ENCODE results near the gene CACNG4. TPM values are rescaled to one million over a fixed set of nuclear protein-coding genes. Genes with fewer than 3 reads are reported as not detected.
"Not testable (repeated sequence)": the region's sequence is repeated elsewhere in the genome, so short reads cannot be mapped to it uniquely, and the experiment has no call there.

CACNG4 gene
- polyA plus RNA-seq, 1 experiment = 0.25 TPM

GRCh38 chr17:67032985-67033384 lies 68.5 kb downstream of the CACNG4 start:
- no peak for TF ChIP-seq CTCF (IDR thresholded peaks at IDR 0.05; ENCODE audit: low read depth, low read length)
- POLR2A ChIA-PET = no interaction called here
- no peak for DNase-seq (ENCODE audit: low read depth, low spot score)
- Histone ChIP-seq H3K27ac (ENCODE audit: low read depth, low read length) (no peak overlapping the region), H3K4me3 (ENCODE audit: low read depth, low read length) (no peak overlapping the region), H3K9me3 (ENCODE audit: control insufficient read depth, insufficient read depth, low read length) (peaks cover 4% of the 10 kb centered on the region; the same call in 1 of the 2 replicates), H3K27me3 (ENCODE audit: control insufficient read depth, insufficient read depth, low read length) (peaks cover 4% of the 10 kb centered on the region)
- CTCF ChIA-PET = no interaction called here

GRCh38 chr17:67033613-67034012 lies 69.1 kb downstream of the CACNG4 start:
- TF ChIP-seq CTCF (IDR thresholded peaks at IDR 0.05; ENCODE audit: low read depth, low read length) = no peak
- ChIA-PET POLR2A (no interaction called here), CTCF (no interaction called here)
- H3K27ac ChIP-seq (ENCODE audit: low read depth, low read length) = no peak overlapping the region
- H3K27me3 ChIP-seq (ENCODE audit: control insufficient read depth, insufficient read depth, low read length) = peaks cover 4% of the 10 kb centered on the region
- no peak for DNase-seq (ENCODE audit: low read depth, low spot score)
- H3K9me3 ChIP-seq (ENCODE audit: control insufficient read depth, insufficient read depth, low read length) = peaks cover 4% of the 10 kb centered on the region; the same call in 1 of the 2 replicates
- no peak overlapping the region for H3K4me3 ChIP-seq (ENCODE audit: low read depth, low read length)

- ChIA-PET CTCF (no interaction called here), POLR2A (no interaction called here)
- no peak for DNase-seq (ENCODE audit: low read depth, low spot score)
- peaks cover 9% of the 10 kb centered on the region for H3K27me3 ChIP-seq (ENCODE audit: control insufficient read depth, insufficient read depth, low read length)
- H3K9me3 ChIP-seq (ENCODE audit: control insufficient read depth, insufficient read depth, low read length) = peaks cover 4% of the 10 kb centered on the region; the same call in 1 of the 2 replicates
- H3K4me3 ChIP-seq (ENCODE audit: low read depth, low read length) = no peak overlapping the region
- H3K27ac ChIP-seq (ENCODE audit: low read depth, low read length) = no peak overlapping the region
- no peak for TF ChIP-seq CTCF (IDR thresholded peaks at IDR 0.05; ENCODE audit: low read depth, low read length)
These were observed 70.9 kb downstream of the CACNG4 start for GRCh38 chr17:67035131-67036083.

- TF ChIP-seq CTCF (IDR thresholded peaks at IDR 0.05; ENCODE audit: low read depth, low read length) = no peak
- Histone ChIP-seq H3K27ac (ENCODE audit: low read depth, low read length) (no peak overlapping the region), H3K9me3 (ENCODE audit: control insufficient read depth, insufficient read depth, low read length) (no peaks in the 10 kb centered on the region), H3K4me3 (ENCODE audit: low read depth, low read length) (no peak overlapping the region), H3K27me3 (ENCODE audit: control insufficient read depth, insufficient read depth, low read length) (peaks cover 29% of the 10 kb centered on the region)
- POLR2A ChIA-PET = no interaction called here
- no peak for DNase-seq (ENCODE audit: low read depth, low spot score)
- CTCF ChIA-PET = no interaction called here
These were observed 74.4 kb downstream of the CACNG4 start for GRCh38 chr17:67038861-67039365.

DNA sequence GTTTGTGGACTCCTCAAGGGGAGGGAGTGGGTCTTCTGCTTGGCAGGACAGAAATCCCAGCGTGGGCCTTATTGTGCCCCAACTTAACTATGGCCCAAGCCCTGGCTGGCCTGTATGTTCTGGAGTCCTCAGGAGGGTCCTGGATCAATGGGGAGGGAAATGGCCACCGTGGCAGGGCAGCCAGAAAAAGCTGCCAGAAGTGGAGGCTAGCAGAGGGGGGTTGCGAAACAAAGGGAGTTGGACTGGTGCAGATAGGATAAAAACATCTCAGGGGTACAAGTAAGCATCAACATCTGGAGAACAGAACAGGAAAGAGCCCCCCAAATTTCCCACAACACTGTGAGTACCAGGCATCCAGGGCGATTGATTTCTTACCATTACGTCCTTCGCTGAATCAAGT lies 76.1 kb downstream of the CACNG4 start:
- Histone ChIP-seq H3K9me3 (ENCODE audit: control insufficient read depth, insufficient read depth, low read length) (no peaks in the 10 kb centered on the region), H3K4me3 (ENCODE audit: low read depth, low read length) (no peak overlapping the region), H3K27ac (ENCODE audit: low read depth, low read length) (no peak overlapping the region), H3K27me3 (ENCODE audit: control insufficient read depth, insufficient read depth, low read length) (peaks cover 29% of the 10 kb centered on the region)
- ChIA-PET POLR2A (no interaction called here), CTCF (no interaction called here)
- no peak for TF ChIP-seq CTCF (IDR thresholded peaks at IDR 0.05; ENCODE audit: low read depth, low read length)
- DNase-seq (ENCODE audit: low read depth, low spot score) = no peak

DNA sequence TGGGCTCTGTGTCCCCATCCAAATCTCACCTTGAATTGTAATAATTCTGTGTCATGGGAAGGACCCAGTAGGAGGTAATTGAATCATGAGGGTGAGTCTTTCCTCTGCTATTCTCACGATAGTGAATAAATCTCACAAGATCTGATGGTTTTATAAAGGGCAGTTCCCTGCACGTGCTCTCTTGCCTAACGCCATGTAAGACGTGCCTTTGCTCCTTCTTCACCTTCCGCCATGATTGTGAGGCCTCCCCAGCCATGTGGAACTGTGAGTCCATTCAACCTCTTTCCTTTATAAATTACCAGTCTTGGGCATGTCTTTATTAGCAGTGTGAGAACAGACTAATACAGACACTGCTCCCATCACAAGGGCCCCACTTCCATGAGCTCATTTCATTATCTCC lies 76.6 kb downstream of the CACNG4 start:
- POLR2A ChIA-PET; CTCF ChIA-PET; H3K9me3 ChIP-seq (ENCODE audit: control insufficient read depth, insufficient read depth, low read length); H3K27ac ChIP-seq (ENCODE audit: low read depth, low read length); DNase-seq (ENCODE audit: low read depth, low spot score); H3K4me3 ChIP-seq (ENCODE audit: low read depth, low read length): not testable (repeated sequence)
- H3K27me3 ChIP-seq (ENCODE audit: control insufficient read depth, insufficient read depth, low read length) = peaks cover 29% of the 10 kb centered on the region
